Smooth muscle cell of the brain vasculature (primary cell): Measurements from ENCODE around the gene NTHL1.
"Not testable (repeated sequence)": the region's sequence is repeated elsewhere in the genome, so short reads cannot be mapped to it uniquely, and the experiment has no call there.

Source experiments
- DNase-seq: peaks from one replicate; pipeline ENCODE4 v3.0.0-alpha.2; 2012; ENCODE audit warnings: low read depth, low spot score

Gene NTHL1

DNA sequence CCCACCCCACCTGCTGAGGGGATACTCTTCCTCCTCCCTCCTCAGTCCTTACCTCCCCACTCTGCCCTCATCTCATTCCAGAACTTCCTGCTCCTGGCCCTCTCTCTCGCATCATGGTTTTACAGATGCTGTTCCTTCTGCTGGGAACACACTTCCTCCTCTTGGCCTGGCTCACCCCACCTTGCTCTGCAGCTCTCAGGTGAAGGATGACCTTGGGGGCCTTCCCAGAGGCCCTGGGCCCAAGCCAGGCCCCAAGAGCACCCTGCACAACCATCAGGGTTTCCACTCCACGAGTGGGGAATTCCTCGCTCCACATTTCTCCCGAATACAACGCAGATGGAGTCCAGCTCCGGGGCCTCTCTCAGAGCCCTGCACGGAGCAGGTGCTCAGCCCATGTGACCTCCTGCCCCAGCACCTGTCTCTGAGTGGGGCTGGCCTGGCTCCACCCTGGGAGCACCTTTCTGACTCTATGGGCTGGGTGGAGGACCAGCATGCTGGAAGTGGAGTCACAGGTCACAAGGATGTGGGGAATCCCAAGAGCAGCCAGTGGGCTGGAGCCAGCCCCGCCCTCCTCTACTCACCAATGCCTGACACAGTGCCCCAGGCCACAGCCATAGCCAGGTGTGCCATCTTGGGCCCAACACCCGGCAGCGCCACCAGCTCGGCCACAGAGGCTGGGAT, 4.5 kb downstream of the NTHL1 start:
- no peak for DNase-seq

DNA sequence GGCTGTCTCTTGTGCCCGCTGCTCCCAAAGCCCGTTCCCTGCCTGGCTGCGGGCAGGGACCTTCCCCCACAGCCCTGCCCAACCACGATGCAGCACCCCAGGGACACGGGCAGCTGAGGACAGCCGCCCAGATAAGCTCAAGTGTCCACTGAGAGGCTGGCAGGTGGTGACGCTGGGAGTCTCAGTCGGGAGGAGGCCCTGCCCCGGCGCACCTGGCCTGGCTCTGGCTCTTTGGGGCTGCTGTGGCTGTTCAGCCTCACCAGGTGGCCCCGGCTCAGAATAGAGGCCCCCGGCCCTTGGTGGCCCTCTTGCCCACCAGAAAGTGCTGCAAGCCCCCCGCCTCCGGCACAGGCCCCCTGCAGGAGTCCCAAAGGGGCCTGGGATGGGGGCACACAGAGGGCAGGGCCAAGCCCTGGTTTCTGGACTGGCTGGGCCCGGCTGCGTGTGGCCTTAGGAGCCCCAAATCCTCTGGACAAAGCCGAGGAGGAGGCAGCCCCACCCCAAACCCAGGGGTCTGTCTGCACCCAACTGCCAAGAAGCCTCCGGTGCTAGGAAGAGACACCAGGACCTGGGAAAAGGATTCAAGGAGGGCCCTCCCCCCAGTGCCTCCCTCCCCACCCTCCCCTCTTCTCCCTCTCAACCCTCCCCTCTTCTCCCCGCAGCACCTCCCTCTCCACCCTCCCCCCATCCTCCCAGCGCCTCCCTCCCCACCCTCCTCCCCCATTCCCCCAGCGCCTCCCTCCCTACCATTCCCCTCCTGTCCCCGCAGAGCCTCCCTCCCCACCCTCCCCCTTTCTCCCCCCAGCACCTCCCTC, 5.3 kb downstream of the NTHL1 start:
- DNase-seq = no peak

- no peak for DNase-seq
Measured at GRCh38 chr16:2040787-2041522, 6.7 kb downstream of the NTHL1 start.

DNA sequence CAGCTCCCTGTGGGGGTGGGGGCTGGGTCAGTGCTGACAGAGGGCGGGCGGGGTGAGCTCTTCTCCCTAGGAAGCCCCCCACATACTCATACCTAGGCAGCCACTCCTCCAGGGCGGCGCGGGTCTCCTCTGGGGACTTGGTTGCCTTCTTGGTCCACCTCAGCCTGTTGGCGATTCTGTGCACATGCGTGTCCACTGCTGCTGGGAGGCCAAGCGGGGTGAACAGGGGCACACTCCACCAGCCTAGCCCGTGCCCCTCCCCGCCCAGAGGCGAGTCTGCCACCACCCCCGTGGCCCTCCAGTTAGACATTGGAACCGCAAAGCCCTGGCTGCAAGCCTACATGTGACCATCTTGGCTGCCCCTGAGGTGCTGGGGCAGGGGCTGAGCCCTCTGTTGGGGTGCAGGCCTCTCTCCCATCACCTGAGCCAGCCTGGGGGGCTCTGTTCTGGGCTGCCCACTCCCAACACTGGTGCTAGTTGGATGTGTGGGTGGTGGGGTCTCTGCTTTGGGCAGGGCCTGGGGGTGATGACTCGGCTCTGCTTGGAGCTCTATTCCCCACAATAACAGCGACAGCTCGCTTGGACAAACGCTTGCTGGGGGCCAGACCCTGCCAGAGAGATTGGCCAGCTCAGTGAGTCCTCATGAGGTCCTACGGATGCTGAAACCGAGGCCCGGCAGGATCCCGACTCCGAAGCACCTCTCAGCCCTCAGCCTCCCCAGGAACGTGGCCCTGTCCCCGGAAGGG, 7.4 kb downstream of the NTHL1 start:
- DNase-seq = no peak

GRCh38 chr16:2039274-2040031, 8.2 kb downstream of the NTHL1 start:
- no peak for DNase-seq

GRCh38 chr16:2038382-2039231, 9.0 kb downstream of the NTHL1 start:
- DNase-seq = no peak

DNA sequence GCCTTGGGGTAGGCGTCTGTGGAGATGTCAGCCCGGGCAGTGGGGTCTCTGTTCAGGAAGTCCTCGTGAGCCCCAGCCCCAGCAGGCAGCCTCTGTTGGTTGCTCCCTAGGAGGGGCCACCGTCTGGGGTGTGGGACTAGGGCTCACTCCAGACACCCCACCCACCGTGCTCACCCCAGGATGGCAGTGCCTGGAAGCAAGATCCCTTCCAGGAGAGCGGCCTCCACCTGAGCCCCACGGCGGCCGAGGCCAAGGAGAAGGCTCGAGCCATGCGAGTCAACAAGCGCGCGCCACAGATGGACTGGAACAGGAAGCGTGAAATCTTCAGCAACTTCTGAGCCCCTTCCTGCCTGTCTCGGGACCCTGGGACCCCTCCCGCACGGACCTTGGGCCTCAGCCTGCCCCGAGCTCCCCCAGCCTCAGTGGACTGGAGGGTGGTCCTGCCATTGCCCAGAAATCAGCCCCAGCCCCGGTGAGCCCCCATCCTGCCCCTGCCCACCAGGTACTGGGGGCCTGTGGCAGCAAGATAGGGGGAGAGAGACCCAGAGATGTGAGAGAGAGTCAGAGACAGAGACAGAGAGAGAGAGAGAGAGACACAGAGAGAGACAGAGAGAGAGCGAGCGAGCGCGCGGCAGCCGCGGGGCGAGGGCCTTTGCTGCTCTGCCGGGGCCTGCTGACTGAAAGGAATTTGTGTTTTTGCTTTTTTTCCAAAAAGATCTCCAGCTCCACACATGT, 9.8 kb downstream of the NTHL1 start:
- DNase-seq = no peak

DNA sequence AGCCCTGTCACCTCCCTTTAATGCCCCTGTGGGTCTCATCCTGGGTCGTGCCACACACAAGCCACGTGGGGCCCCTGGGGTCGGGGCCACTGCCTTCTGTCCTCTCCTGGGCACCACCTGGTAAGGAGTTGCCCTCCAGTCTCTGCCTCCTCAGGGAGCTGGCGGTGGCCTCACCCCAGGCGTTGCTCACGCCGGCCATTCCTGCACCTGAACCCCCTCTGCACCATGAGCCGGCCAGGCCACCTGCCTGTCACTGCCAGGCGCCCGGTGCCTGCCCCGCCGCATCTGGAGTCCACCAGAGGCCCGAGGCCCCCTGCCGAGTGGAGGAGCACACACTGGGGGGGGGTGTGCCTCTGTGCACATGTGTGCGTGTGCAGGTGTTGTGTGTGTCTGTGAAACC, 10.5 kb downstream of the NTHL1 start:
- no peak for DNase-seq

GRCh38 chr16:2036200-2036966, 11.3 kb downstream of the NTHL1 start:
- no peak for DNase-seq

DNA sequence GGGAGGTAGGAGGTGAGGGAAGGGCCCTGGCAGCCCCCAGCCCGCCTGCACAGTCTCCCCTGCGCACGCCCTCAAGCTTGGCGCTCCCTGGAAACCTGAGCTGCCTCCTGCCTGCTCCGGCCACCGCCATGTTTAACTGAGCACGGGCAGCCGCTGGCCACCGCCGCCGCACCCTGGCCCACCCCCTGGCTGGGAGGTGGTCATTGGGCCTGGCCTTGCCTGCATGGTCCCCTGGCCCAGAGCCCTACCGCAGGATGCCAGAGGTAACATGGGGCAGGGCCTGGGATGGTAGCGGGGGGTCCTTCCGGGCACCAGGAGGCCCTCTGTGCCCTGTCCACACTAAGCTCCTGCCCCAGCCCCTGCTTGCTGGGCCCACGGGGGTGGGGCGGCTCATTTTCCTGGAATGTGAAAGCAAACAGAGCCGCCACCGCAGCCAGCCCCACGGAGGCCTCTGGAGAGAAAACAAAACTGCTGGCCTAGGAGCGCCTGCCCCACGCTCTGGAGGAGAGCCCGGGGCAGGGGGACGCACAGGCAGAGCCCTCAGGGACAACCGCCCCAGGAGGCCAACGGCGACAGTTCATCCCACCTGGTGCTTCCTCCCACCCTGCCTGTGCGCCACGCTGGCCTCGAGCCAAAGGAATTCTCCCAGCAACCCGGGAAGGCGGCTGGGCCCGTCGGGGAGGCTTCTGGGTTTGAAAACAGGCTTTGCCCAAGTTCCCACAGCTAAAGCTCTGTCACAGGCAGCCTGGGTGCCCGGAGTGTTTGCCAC, 12.0 kb downstream of the NTHL1 start:
- DNase-seq = peak; percentile 85

DNA sequence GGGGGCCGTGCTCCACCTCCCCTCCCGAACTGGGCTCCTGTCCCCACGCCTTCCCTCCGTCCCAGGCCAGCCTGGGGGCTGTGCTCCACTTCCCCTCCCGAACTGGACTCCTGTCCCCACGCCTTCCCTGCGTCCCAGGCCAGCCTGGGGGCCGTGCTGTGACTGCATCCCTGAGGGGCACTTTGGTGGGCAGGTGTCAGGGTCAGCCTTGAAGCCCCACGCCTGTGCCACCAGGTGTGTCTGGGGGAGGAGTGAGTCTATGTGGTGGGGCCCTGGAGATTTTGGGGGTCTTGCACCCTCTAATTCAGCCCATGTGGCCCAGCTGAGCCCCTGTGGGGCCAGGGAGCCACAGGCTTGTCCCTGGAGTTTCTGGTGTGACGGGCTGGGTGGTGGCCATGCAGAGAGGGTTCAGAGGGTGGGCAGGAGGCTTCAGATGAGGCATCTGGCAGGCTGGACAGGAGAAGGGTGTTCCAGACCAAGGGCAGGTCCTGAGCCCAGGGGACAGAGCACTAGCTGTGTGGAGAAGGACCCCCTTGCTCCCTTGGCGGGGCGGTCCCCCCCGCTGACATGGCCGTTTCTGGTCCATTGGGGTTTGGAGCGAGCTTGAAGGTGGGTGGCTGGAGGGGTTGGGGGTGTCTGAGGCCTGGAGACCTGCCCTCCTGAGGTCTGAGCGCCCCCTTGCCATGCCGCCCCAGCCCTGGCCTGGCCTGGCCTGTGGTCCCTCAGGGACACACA, 12.8 kb downstream of the NTHL1 start:
- DNase-seq = no peak

DNA sequence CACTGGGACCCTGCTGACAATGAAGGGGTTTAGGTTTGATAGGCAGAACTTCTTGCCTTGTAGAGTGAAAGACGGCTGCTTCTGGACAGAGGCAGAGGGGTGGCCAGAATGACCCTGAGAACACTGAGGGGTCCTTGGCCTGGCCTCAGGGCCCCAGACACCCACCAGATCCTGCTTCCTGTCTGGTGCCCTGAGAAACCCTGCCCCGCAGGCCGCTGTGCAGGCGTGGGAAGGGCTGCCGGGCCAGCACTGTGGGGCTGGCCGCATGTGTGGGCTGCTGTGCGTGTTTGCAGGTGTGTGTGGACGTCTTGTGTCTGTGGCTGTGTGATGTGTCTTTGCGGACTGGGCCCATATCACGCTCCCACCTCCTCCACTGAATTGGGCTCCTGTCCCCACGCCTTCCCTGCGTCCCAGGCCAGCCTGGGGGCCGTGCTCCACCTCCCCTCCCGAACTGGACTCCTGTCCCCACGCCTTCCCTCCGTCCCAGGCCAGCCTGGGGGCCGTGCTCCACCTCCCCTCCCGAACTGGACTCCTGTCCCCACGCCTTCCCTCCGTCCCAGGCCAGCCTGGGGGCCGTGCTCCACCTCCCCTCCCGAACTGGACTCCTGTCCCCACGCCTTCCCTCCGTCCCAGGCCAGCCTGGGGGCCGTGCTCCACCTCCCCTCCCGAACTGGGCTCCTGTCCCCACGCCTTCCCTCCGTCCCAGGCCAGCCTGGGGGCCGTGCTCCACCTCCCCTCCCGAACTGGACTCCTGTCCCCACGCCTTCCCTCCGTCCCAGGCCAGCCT, 13.5 kb downstream of the NTHL1 start:
- not testable (repeated sequence) for DNase-seq

DNA sequence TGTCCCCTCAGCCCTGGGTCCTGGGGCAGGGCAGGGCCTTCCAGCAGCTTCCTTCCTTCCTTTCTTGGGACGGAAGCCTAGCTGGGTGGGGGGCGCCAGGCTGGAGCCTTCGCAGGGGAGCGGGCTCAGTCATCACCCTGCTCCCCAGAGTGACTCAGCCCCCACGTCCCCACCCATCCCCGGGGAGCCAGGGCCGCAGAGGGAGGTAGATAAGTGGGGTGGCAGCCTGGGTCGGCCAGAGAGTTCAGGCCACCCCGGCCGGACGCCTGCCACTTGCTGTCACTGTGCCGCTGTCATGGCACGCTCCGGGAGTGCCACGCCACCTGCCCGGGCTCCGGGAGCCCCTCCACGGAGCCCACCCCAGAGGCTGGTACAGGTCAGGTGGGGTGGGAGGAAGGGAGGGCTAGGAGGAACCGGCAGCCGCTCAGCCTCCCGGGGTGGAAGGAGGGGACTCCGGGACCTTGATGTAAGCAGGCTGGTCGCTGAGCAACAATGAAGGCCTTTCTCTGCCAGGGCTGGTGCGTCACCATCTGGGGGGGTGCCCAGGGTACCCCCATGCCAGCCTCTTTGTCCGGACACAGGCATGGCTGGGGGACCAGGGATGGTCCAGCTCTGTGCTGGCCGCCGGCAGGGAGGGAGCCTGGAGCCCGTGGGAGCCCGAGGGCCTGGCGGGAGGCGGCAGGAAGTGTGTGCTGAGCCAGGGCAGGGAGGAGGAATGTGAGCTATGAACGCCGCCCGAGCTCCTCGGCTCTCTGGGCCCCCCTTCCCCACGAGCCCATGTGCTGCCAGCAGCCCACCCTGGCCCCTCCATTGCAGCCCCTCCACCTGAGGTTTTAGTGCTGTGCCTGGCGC, 14.4 kb downstream of the NTHL1 start:
- no peak for DNase-seq

GRCh38 chr16:2032285-2033056, 15.2 kb downstream of the NTHL1 start:
- no peak for DNase-seq
